Stimulated activated CD4-positive, alpha-beta T cell treated with anti-CD3 and anti-CD28 coated beads, Interleukin-15, amount 100 ng/mL, for 1 hour (primary cell): ENCODE data around the gene MYL4.
"Not testable (repeated sequence)": the region's sequence is repeated elsewhere in the genome, so short reads cannot be mapped to it uniquely, and the experiment has no call there.

Experiments
- DNase-seq, 2 donors: peaks; one replicate each; pipeline ENCODE4 v3.0.0-alpha.2; 2020; ENCODE audit warnings: low read depth in 1 of 2, low spot score in 1 of 2

Gene MYL4

DNA sequence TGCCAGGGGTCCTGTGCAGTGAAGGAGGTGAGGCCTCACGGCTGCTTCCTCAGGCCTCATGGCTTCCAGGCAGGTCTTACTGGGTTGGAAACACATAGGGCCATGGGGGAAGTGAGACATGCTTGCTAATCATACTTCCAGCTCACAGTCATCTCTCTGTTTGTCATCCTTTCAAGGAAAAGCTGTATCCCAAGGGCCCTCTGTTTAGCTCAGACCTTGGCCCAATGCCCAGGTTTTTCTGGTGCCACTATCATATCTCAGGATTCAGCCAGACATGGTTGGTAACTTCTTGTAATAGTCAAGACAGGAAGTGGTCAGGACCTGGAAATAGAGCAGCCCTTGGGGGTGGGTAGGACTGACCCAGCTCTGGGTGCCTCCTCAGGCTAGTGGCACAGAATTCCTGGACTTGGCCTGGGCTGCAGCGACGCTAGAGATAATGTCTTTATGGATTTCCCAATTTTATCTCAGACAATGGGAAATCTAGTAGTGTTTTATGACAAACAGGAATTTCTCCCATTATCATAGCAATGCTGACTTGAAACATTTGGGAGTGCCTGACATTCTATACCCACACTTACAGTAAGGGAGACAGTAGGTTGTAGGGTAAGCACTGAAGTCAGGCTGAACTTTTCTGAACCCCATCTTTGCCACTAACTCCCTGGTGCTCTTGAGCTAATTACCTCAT lies 31.0 kb downstream of the MYL4 start:
- no peak for DNase-seq

GRCh38 chr17:47240806-47241205 lies 31.7 kb downstream of the MYL4 start:
- DNase-seq = no peak

DNA sequence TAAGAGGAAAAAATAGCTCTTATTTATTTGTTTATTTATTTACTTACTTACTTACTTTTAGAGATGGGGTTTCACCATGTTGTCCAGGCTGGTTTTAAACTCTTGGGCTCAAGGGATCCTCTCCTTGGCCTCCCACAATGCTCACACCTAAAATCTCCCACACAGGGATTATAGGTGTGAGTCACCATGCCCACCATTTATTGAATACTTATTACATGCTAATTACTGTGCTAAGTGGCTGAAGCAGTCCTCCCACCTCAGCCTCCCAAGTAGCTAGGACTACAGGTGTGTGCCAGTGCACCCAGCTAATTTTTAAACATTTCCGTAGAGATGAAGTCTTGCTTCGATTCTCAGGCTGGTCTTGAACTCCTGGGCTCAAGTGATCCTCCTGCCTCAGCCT lies 33.5 kb downstream of the MYL4 start:
- DNase-seq = no peak

- no peak for DNase-seq
Observed at GRCh38 chr17:47243737-47244598, 34.8 kb downstream of the MYL4 start.

DNA sequence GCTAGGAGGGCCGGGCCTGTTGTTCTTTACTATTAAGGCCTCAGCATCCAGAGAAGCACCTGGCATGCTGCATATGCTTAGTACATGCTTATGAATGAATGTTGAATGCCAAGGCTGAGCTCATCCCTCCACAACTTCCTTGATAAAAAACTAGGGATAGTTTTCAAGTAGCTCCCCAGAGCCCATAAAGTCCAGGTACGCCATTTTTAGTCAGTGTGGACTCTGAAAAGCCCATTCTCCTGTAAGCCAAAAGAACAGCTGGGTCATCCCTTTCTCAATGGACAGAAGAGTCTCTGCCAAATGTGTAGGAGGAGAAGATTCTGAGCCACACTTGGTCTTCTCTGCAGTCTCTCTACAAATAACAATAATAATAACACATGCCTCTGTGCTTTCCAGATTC lies 35.5 kb downstream of the MYL4 start:
- DNase-seq = no peak

DNA sequence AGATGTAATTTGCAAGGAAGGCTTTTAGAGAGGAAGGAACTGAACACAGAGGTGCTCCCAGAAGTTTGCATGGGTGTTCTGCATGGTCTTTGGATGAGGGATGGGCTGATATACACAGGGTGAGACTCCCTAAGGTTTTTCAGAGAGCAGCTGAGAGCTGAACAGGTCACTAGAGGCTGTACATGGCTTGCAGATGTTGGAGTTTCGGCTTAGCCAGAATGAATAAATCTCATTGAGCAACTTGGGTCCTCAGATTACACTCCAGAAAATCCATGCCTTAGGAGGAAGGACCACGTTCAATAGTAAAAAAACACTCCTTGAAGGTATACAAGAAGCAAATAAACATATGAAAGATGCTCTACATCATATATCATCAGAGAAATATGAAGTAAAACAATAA lies 37.0 kb downstream of the MYL4 start:
- no peak for DNase-seq

DNA sequence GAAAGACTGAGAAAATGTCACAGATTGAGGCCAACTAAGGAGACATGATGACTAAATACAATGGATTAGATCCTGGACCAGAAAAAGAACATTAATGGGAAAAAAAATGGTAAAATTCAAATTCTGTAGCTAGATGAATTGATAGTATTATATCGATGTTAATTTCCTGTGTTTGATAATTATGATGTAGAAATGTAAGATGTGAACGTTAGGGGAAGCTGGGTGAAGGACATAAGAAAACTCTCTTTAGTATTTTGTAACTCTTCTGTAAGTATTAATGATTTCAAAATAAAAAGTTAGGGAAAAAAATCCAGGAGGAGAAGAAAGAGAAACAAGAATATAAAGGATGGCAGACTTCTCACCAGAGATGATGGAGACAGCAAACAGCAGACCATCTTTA lies 41.7 kb downstream of the MYL4 start:
- no peak for DNase-seq

DNA sequence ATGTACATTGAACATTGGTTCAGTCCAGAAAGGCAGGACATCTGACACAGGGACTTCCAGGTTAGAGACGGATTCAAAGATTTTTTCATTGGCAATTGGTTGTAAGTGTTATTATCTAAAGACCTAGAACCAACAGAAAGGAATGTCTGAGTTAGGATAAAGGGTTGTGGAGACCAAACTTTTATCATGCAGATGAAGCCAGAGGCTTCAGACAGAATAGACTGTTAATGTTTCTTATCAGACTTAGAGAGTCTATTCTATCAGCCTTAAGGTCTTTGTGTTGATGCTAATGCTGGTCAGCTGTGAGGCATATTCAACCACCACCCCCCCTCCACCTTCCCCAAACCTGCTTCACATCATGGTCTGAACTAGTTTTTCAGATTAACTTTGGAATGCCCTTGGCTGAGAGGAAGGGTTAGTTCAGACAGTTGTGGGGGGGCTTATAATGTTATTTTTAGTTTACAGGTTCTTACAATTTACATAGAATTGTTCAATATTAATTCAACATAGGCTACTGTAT lies 42.3 kb downstream of the MYL4 start:
- no peak for DNase-seq

DNA sequence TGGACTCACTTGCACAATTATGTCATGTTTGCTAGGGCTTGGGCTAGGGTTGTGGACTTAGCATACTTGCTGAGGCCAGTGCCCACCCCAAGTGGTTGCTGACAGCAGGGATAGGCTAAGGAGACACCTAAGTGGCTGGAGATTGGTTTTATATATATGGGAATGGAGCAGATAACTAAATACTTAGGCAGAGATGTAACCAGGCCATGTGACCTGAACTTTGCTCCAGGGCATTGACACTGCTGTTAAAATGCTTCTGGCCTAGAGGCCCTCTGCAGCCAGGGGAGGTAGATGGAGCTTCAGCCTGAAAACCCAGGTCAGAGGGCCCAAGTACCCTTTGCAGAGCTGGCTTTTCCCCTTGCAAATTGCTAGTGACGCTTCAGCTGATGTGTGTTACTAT lies 43.1 kb downstream of the MYL4 start:
- no peak for DNase-seq

DNA sequence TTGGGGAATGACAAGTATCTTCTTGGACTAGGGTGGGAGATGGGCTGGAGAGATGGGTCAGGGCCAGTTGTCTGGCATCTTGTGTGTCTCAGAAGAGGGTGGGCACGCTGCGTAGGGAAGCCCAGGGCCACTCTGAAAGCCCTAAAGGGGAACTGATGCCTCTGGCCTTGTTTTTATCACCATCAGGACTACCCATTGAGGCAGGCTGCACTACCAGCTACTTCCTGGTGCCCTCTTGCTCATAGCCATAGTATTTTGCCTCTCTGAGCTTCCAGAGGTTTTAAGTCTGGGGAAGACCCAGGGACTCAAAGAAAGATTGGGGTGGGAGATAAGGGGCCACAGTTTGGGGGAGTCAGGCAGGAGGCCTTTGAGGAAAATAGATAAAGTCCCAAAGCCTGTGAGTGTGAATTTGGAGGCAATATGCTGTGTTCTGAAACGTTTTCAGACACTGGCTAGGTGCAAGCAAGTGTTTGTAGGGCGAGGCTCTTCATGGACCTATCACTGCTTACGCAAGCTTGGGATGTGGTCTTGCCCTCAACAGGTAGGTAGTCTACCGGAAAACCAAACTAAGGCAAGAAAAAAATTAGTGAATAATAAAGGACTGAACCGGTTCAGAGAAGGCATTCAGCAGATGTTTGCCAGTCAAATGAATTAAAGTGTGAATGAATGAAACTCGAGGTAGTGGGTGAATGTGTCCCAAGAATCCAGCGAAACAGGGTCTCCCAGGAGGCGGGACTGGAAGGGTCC lies 43.8 kb downstream of the MYL4 start:
- no peak for DNase-seq

GRCh38 chr17:47253541-47254402 lies 44.6 kb downstream of the MYL4 start, which contains the start of gene ITGB3:
Gene ITGB3 (plus strand): TSS chr17:47253827. CDS start chr17:47253862, 35 bp downstream.
- DNase-seq = peak; percentile 26 to 40

GRCh38 chr17:47254403-47254943 lies 45.3 kb downstream of the MYL4 start:
- DNase-seq = no peak

DNA sequence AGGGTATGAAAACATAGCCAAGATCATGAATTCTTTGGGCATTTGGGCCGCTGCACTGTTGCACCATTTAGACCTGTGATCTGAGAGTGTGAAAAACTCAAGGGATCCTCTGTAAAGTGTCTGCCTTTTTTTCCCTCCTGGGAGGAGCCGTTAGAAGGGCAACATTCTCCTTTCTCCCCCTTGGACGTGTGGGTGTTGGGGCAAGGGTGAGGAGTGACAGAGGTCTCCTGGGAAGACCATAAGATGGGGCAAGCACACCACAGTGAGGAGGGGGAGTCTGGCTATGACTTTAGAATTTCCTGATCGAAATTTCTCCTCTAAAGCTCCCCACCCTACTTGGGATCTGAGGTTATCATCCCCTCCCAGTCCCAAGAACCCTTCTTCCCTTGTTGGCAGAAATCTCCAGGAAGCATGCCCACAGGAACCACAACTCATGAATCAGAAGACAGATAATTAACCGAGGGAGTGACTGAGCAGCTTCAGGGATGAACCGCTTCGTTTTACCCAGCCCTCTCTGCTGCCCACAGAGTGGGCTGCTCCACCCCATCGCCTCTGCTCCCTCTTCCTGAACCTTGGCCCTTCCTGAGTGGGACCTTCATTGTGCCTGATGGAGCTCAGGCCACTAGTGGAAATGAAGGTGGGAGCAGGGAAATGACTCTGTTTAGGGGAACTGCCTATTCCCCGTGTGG lies 48.6 kb downstream of the MYL4 start:
- no peak for DNase-seq

DNA sequence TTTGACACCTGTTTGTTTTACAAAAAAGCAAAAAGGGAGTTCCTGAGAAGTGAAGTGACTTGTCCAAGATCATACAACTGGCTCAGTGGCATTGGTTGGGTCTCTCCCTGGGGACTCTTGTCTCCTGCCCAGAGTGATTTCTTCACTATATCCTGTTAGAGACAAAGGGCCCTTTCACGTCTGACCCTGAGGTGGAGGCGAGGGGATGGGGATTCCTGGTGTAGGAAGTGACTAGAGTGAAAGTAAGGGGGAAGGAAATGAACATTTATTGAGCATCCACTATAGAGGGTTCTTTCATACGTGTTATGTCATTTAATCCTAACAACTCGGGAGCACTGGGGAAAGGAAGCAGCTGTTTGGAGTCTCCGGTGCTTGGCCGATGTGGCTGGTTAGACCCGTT lies 53.4 kb downstream of the MYL4 start:
- DNase-seq = no peak

GRCh38 chr17:47264166-47264565 lies 55.0 kb downstream of the MYL4 start:
- no peak for DNase-seq

DNA sequence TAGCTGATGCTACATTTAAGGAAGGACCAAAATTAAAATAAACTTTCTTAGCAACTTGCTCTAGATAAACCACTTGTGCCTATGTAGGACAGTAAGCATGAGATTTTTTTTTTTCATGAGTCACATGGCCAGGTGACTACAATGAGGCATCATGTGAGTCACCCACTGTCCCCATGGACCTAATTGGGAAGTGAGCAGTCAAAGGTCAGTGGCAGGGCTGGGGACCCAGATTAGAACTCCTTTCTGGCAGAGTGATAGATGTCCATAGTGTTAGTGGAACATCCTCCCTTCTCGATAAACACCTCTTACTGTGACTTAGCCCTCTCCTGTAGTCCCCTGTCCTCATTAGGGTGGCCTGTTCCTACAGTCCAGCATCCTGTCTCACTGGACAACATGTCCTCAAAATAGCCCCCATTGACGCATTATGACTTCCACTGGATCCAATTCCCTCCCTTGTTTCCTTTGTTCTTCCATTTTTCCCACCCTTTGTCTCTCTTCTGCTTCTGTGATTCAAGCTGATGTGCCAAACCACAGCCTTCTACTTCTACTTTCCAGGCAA lies 56.9 kb downstream of the MYL4 start:
- DNase-seq = no peak

DNA sequence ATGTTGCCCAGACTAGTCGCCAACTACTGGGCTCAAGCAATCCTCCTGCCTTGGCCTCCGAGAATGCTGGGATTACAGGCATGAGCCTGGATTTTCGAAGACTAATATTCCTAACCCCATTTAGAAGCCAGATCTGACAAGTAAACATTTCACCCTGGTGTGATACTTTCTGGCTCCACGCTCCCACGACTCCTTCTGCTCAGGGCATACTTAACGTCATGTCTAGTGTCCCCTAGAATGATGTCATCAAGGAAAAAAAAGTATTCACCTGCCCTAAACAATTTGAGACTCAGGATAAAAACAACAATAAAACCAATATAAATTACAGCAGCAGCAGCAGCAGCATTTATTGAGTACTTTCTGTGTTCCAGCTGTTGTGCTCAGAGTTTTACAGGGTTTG lies 57.6 kb downstream of the MYL4 start:
- no peak for DNase-seq

DNA sequence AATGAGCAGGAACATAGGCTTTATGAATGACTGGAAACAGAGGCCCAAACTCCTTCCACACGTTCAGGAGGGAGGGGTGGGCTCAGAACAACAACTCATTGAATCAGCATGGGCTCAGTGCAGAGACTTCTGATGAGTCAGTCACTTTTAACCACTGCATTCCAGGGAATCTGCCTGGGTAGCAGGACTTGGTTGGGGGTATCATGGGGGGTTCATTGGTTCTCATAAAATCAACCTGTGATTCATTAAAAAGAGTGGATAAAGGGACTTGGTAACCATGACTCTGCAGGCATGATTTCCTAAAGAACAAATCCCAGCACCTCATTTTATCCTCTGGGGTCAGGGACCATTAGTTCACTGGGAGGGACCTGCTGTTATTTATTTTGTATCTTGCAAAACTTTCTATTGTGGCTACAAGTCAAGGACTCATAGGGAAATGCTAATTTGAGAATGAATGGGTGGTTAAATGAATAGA lies 58.2 kb downstream of the MYL4 start:
- DNase-seq = no peak

GRCh38 chr17:47268964-47269363 lies 59.8 kb downstream of the MYL4 start:
- DNase-seq = not testable (repeated sequence)
